ENCODE measurements around the gene ST6GALNAC4.

The ST6GALNAC4 gene

GRCh38 chr9:127954831-127955293 is 38.0 kb upstream of the ST6GALNAC4 start:
- DNase-seq (ENCODE audit: low spot score): no peak
- ChIA-PET CTCF (interaction anchor here (0.6 to 4.4 kb wide), 9 partner anchors 8 to 1445 kb away, joined by 3 to 43 read pairs (median 3); no protein-coding TSS in a partner anchor), POLR2A (ENCODE audit: low non-redundant PET) (no interaction called here)
- TF ChIP-seq, protein P1, sequence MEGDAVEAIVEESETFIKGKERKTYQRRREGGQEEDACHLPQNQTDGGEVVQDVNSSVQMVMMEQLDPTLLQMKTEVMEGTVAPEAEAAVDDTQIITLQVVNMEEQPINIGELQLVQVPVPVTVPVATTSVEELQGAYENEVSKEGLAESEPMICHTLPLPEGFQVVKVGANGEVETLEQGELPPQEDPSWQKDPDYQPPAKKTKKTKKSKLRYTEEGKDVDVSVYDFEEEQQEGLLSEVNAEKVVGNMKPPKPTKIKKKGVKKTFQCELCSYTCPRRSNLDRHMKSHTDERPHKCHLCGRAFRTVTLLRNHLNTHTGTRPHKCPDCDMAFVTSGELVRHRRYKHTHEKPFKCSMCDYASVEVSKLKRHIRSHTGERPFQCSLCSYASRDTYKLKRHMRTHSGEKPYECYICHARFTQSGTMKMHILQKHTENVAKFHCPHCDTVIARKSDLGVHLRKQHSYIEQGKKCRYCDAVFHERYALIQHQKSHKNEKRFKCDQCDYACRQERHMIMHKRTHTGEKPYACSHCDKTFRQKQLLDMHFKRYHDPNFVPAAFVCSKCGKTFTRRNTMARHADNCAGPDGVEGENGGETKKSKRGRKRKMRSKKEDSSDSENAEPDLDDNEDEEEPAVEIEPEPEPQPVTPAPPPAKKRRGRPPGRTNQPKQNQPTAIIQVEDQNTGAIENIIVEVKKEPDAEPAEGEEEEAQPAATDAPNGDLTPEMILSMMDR (conservative IDR thresholded peaks at IDR 0.05; ENCODE audit: low read depth): no peak
- peak overlapping the region; percentile 88 for H3K27ac ChIP-seq

DNA sequence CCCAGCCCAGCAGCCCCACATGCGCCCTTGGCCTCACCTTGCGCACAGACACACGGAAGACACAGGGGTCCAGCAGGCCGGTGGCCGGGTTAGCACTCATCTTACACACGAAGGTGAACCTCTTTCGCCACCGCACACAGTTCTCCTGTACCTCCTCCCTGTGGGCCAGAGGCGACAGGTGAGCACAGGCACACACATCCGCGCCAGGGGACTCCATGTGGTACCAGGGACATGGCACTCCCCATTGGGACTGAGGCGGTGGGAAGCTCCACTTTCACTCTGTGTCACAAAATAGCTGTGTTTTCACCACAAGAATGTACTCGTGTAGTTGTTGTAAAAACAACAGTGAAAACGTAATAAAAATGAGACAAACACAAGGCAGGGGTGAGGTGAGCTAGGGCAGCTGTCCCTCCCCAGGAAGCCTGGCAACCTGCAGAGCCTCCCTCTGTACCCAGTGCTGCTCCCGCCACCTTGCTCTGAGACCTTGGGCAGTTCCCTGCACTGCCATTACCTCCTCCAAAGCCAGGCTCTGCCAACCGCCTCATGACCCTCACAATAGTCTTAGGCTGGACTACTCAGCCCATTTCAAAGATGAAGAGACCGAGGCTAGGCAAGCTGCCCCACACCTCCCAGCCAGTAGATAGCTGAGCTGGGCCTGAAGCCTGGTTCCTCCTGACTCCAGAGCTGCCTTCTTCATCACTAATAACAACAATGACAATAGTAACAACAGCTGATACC is 37.1 kb upstream of the ST6GALNAC4 start:
- TF ChIP-seq, protein P1 (conservative IDR thresholded peaks at IDR 0.05; ENCODE audit: low read depth): no peak
- DNase-seq (ENCODE audit: low spot score): no peak
- ChIA-PET POLR2A (ENCODE audit: low non-redundant PET) (no interaction called here), CTCF (interaction anchor here (0.5 to 4.4 kb wide), 7 partner anchors 9 to 377 kb away, joined by 3 to 43 read pairs (median 4); no protein-coding TSS in a partner anchor)
- H3K27ac ChIP-seq: peak overlapping the region; percentile 88

- ChIA-PET CTCF (interaction anchor here (1.1 to 4.4 kb wide), 4 partner anchors 9 to 82 kb away, joined by 4 to 43 read pairs (median 18); no protein-coding TSS in a partner anchor), POLR2A (ENCODE audit: low non-redundant PET) (no interaction called here)
- DNase-seq (ENCODE audit: low spot score): no peak
These were observed 36.3 kb upstream of the ST6GALNAC4 start for GRCh38 chr9:127953154-127953553.

DNA sequence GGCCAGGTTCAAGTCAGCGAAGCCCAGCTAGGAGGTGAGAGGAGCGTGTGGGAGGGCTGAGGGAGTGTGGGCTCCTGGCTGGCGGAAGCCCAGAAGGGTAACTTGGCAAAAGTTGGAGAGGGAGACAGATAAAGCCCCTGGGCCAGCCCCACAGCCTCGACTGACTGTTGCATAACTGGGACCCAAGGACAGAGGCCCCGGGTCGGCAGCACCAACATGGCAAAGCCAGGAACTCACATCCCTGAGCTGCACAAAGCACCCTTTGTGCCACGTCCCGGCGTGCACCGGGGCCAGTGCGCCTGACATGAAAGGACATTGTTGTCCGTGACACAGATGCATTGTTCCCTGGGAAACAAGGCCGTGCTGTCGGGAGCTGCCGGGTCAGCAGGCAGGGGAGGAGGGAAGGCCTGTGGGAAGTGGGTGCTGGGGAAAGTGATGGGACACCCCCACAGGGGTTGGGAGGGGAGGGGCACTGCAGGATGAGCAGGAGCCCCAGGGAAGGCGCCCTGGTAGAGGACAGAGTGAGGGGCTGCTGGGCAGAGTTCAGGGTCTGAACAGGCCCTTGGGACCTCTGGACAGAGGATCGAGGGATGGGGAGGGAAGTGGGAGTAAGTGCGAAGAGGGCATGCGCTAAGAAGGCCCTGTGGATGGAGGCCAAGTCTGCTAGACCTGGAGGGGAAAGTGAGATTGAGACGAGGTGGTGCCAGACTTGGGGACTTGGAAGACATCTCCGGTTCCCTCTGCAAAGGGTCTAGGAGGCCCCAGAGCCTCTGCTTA is 33.9 kb upstream of the ST6GALNAC4 start:
- POLR2A ChIA-PET (ENCODE audit: low non-redundant PET): no interaction called here
- peak overlapping the region; percentile 40; the same call in 1 of the 2 replicates for H3K27ac ChIP-seq
- DNase-seq (ENCODE audit: low spot score): no peak
- TF ChIP-seq, protein P1 (conservative IDR thresholded peaks at IDR 0.05; ENCODE audit: low read depth): no peak
- CTCF ChIA-PET: no interaction called here

More at GRCh38 chr9:127953154-127953553, 36.3 kb upstream of the ST6GALNAC4 start:
- H3K27ac ChIP-seq: peak overlapping the region; percentile 88; the same call in 1 of the 2 replicates
- TF ChIP-seq, protein P1 (conservative IDR thresholded peaks at IDR 0.05; ENCODE audit: low read depth): no peak

DNA sequence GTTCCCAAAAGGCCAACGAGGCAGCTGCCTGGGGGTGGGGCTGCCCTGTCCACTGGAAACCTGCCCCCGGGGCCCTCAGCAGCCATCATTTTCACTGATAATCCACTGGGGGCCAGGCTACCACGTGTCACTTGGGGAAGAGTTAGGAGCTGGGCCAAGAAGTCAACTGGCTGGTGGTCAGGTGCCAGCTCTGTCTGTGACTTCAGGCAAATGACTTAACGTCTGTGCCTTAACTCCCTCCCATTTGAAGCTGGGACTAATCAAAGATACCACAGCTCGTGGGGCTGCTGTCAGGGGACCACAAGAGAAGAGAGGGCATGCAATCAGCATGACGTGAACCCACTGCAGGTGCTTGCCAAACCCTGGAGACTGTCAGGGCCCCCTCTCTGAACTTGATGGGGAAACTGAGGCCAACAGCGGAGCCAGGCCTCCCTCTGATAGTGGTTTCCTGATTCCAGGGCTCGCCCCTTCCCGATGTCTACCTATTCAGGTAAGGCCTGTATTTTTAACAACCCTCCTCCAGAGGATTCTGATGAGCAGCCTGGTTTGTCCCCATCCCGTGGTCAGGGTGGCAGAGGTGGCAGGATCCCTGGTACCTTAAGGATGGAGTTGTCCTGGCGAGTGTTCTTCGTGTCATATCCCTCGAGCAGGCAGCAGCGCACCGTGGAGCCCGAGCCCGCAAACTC is 33.1 kb upstream of the ST6GALNAC4 start:
- CTCF ChIA-PET: interaction anchor here (0.6 kb wide), 1 partner anchor 41 kb away, joined by 3 read pairs; no protein-coding TSS in a partner anchor
- no peak for DNase-seq (ENCODE audit: low spot score)
- H3K27ac ChIP-seq: peak overlapping the region; percentile 40
- POLR2A ChIA-PET (ENCODE audit: low non-redundant PET): no interaction called here
- TF ChIP-seq, protein P1 (conservative IDR thresholded peaks at IDR 0.05; ENCODE audit: low read depth): no peak

Measured in RWPE1 (cell line).